ENCODE results near the gene MESP2. TPM values are rescaled to one million over a fixed set of nuclear protein-coding genes. Genes with fewer than 3 reads are reported as not detected.

The MESP2 gene
- total and polyA plus RNA-seq, 2 of the 8 experiments (the other 6 are each of a cell fraction or from before 2014, with no cell fraction given) = 0.35 to 0.80 TPM

DNA sequence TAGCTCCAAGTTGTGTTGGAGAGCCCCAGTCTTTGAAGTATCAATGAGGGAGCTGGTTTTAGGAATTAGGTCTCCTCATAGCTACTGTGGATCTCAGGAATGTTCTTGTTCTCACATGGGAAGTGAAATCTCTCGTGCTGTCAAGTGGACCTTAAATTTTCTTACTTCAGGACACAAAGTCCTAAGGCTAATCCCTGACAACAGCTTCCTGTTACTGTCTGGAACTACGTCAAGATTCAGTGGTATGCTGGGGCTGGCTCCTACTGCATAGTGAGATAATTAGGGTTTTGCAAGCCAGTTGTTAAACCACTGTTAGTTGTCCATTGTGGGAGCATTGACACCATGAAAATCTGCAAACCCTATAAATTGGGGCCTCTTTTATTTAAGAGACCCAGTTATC, 47.9 kb upstream of the MESP2 start (continued):
- TF ChIP-seq, protein P1, sequence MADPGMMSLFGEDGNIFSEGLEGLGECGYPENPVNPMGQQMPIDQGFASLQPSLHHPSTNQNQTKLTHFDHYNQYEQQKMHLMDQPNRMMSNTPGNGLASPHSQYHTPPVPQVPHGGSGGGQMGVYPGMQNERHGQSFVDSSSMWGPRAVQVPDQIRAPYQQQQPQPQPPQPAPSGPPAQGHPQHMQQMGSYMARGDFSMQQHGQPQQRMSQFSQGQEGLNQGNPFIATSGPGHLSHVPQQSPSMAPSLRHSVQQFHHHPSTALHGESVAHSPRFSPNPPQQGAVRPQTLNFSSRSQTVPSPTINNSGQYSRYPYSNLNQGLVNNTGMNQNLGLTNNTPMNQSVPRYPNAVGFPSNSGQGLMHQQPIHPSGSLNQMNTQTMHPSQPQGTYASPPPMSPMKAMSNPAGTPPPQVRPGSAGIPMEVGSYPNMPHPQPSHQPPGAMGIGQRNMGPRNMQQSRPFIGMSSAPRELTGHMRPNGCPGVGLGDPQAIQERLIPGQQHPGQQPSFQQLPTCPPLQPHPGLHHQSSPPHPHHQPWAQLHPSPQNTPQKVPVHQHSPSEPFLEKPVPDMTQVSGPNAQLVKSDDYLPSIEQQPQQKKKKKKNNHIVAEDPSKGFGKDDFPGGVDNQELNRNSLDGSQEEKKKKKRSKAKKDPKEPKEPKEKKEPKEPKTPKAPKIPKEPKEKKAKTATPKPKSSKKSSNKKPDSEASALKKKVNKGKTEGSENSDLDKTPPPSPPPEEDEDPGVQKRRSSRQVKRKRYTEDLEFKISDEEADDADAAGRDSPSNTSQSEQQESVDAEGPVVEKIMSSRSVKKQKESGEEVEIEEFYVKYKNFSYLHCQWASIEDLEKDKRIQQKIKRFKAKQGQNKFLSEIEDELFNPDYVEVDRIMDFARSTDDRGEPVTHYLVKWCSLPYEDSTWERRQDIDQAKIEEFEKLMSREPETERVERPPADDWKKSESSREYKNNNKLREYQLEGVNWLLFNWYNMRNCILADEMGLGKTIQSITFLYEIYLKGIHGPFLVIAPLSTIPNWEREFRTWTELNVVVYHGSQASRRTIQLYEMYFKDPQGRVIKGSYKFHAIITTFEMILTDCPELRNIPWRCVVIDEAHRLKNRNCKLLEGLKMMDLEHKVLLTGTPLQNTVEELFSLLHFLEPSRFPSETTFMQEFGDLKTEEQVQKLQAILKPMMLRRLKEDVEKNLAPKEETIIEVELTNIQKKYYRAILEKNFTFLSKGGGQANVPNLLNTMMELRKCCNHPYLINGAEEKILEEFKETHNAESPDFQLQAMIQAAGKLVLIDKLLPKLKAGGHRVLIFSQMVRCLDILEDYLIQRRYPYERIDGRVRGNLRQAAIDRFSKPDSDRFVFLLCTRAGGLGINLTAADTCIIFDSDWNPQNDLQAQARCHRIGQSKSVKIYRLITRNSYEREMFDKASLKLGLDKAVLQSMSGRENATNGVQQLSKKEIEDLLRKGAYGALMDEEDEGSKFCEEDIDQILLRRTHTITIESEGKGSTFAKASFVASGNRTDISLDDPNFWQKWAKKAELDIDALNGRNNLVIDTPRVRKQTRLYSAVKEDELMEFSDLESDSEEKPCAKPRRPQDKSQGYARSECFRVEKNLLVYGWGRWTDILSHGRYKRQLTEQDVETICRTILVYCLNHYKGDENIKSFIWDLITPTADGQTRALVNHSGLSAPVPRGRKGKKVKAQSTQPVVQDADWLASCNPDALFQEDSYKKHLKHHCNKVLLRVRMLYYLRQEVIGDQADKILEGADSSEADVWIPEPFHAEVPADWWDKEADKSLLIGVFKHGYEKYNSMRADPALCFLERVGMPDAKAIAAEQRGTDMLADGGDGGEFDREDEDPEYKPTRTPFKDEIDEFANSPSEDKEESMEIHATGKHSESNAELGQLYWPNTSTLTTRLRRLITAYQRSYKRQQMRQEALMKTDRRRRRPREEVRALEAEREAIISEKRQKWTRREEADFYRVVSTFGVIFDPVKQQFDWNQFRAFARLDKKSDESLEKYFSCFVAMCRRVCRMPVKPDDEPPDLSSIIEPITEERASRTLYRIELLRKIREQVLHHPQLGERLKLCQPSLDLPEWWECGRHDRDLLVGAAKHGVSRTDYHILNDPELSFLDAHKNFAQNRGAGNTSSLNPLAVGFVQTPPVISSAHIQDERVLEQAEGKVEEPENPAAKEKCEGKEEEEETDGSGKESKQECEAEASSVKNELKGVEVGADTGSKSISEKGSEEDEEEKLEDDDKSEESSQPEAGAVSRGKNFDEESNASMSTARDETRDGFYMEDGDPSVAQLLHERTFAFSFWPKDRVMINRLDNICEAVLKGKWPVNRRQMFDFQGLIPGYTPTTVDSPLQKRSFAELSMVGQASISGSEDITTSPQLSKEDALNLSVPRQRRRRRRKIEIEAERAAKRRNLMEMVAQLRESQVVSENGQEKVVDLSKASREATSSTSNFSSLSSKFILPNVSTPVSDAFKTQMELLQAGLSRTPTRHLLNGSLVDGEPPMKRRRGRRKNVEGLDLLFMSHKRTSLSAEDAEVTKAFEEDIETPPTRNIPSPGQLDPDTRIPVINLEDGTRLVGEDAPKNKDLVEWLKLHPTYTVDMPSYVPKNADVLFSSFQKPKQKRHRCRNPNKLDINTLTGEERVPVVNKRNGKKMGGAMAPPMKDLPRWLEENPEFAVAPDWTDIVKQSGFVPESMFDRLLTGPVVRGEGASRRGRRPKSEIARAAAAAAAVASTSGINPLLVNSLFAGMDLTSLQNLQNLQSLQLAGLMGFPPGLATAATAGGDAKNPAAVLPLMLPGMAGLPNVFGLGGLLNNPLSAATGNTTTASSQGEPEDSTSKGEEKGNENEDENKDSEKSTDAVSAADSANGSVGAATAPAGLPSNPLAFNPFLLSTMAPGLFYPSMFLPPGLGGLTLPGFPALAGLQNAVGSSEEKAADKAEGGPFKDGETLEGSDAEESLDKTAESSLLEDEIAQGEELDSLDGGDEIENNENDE (IDR thresholded peaks at IDR 0.05; ENCODE audit: insufficient replicate concordance, low read length) = no peak
- TF ChIP-seq BRCA1 (IDR thresholded peaks at IDR 0.05; ENCODE audit: low read depth, low read length) (no peak), HDAC6 (IDR thresholded peaks at IDR 0.05; ENCODE audit: low read depth, low read length) (no peak), TBP (IDR thresholded peaks at IDR 0.05; ENCODE audit: low read depth, low read length) (no peak), KDM1A (IDR thresholded peaks at IDR 0.05; ENCODE audit: borderline replicate concordance, low read length) (no peak), SAP30 (IDR thresholded peaks at IDR 0.05; ENCODE audit: insufficient read depth, insufficient replicate concordance, low read length) (no peak), SP2 (IDR thresholded peaks at IDR 0.05; ENCODE audit: low read length) (no peak), JUND (IDR thresholded peaks at IDR 0.05; ENCODE audit: low read length) (no peak), TEAD4 (IDR thresholded peaks at IDR 0.05; ENCODE audit: low read depth, low read length) (no peak), CBX5 (IDR thresholded peaks at IDR 0.05; ENCODE audit: low read depth, low read length) (no peak), BCL11A (IDR thresholded peaks at IDR 0.05; ENCODE audit: low read depth in 2 of 2, low read length in 2 of 2) (no peak)
